Amniotic stem cell (primary cell): Measurements from ENCODE around the gene GPHN.
"Not testable (repeated sequence)": the region's sequence is repeated elsewhere in the genome, so short reads cannot be mapped to it uniquely, and the experiment has no call there.

ENCODE experiments used
- DNase-seq: peaks from one replicate; lab custom pipeline; 2025; lab: John Stamatoyannopoulos, UW

GPHN gene

DNA sequence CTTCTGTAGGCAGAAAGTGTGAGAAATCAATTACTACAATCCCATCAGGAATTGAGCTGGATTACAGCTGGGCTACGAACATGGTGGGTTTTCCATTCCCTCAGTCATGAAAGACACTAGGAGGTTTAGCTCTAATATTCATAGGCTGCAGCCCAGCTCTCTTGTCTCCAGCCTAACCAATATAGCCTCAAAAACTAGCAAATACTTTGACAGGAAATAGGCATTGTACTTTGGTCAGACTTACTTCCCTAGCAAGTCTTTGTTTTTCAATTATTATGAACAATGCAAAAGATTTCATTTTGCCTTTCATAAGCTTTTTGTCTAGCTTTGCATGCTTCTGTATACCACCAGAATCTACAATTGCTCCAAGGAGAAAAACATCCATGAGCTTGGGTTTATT lies 296.2 kb downstream of the GPHN start:
- no peak for DNase-seq

- no peak for DNase-seq
Measured at GRCh38 chr14:66813636-66814035, 305.7 kb downstream of the GPHN start.

GRCh38 chr14:66815687-66816086 lies 307.7 kb downstream of the GPHN start:
- no peak for DNase-seq

- DNase-seq, result no peak
Measured at GRCh38 chr14:66824251-66824650, 316.3 kb downstream of the GPHN start.

DNA sequence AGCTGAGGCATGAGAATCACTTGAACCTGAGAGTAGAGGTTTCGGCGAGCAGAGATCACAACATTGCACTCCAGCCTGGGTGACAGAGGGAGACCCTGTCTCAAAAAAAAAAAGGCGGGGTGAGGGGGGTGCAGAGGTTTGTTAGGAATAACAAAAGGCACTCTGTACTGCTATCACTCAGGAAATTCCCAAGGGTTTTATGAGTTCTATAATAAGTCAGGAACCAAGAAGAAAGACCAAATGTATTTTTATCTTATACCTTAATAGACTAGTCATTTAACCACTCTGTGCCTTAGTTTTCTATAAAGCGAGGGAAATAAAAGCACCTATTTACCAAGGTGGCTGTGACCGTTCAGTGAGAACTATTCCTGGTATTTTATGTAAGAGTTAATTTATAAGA lies 319.2 kb downstream of the GPHN start:
- no peak for DNase-seq

- DNase-seq, result no peak
Measured at GRCh38 chr14:66831173-66831572, 323.2 kb downstream of the GPHN start.

- DNase-seq, result no peak
Measured at GRCh38 chr14:66833816-66834215, 325.9 kb downstream of the GPHN start.

- DNase-seq, result not testable (repeated sequence)
Measured at GRCh38 chr14:66837436-66837835, 329.5 kb downstream of the GPHN start.

- no peak for DNase-seq
Measured at GRCh38 chr14:66842911-66843512, 335.1 kb downstream of the GPHN start.

GRCh38 chr14:66850258-66850888 lies 342.4 kb downstream of the GPHN start:
- no peak for DNase-seq

DNA sequence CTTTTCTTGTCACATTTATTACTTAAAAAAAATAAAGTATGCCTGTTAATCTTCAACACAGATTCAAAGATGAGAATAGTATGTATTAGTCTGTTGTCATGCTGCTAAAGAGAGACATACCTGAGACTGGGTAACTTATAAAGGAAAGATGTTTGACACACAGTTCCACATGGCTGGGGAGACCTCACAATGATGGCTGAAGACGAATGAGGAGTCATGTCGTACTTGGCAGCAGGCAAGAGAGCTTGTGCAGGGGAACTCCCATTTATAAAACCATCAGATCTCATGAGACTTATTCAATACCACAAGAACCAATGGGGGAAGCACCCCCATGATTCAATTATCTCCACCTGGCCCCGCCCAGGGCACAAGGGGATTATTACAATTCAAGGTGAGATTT lies 345.4 kb downstream of the GPHN start:
- no peak for DNase-seq

DNA sequence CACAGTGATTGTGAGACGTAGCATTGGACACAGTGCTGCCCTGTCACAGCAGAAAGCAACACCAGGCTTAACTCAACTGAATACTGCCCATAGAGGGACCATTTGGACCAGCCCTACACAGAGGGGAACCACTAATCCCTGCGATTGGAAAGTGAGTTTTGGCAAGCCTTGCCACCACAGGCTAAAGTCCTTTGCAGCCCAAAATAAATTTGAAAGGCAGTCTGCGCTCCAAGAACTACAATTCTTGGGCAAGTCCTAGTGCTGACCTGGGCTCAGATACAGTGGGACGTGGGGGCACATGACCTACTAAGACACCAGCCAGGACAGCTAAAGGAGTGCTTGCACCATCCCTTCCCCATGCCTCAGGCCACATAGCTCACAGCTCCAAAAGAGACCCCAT lies 349.9 kb downstream of the GPHN start:
- DNase-seq, result no peak

- DNase-seq, result no peak
Measured at GRCh38 chr14:66859063-66859671, 351.2 kb downstream of the GPHN start.

GRCh38 chr14:66881596-66881995 lies 373.6 kb downstream of the GPHN start:
- DNase-seq, result no peak

DNA sequence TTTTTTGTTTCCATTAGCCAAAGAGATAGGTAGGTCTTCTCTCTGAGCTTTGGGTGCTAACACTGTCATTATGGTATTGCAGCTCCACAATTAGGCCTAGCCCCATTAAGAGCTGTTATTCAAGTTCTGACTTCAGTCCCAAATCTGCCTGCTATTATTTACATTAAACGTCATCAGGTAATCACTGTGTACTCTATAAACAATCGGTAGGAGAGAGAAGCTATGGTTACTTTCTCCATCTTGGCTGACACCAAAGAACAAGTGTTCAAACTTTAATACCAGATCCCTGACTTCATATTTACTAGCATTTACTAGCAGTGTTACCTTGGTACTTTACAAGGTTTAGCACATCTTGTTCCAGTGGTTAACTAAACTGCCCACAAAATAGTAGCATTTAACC lies 376.2 kb downstream of the GPHN start:
- DNase-seq, result no peak

GRCh38 chr14:66900719-66901118 lies 392.8 kb downstream of the GPHN start:
- no peak for DNase-seq

GRCh38 chr14:66910311-66910840 lies 402.4 kb downstream of the GPHN start:
- no peak for DNase-seq

DNA sequence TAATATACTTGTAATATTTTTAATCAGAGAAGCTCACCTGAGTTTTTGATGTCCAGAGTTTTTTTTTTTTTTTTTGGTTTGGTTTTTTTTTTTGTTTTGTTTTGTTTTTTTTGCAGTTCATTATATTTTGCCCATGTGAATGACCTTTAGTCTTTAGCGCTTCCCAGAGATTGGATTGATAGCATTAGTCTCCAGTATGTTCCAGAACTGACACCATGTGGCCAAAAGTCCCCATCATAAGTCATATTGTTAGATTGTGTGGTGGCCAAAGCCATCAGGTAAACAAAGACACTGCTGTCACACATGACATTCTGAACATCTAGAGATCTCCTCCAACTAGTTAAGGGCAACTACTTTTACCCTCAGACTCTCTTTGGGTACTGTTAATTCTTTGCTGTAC lies 408.5 kb downstream of the GPHN start:
- no peak for DNase-seq

- DNase-seq, result no peak
Measured at GRCh38 chr14:66918527-66918926, 410.6 kb downstream of the GPHN start.

DNA sequence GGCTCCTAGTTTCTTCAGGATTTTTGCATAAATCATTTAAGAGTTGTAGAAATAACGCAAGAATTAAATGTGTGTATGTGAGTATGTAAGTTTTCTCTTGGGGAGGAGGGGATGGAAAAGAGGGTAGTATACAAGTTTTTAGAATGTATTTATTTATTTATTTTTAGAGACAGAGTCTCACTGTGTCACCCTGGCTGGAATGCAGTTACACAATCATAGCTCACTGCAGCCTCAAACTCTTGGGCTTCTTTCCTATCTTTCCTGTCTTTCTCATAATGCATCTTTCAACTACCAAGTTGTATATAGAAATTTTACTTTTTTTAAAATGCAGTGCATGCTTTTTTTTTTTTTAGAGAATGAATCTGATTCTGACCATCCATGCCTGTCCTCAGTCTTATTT lies 412.2 kb downstream of the GPHN start:
- no peak for DNase-seq

DNA sequence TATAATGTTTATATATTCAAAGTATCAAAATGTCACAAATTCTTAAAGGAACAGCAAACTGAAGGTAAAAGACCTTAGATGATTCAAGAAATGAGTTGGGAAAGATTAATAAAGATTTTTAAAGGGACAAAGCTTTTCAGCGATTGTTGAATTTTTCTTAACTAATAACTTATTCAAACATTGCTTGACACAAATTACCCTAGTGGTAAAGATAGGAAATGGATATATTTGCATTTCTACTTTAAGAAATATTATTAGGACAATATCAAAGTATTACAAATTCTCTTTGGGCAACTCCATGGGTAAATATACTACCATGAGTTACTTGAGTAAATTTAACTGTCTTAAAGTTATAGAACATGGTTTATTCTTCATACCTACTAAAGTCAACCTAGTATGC lies 415.3 kb downstream of the GPHN start:
- no peak for DNase-seq

DNA sequence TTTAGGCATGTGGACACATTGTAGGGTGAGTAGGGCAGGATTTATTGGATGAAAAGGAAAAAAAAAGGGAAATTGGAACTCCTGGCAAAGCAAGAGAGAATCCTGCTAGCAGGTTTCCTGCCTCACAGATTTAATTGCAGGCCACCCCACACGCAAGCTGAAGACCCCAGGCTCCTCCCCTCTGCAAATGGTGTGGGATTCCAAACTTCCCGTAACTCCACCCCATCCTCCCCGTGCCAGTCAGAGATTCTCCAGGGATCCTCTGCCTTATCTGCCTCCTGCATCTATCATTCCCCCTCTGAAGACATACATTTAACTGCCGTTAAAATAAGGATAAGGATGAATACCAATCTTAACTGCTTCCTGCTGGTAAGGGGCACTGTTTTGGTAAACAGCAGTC lies 431.5 kb downstream of the GPHN start:
- no peak for DNase-seq

DNA sequence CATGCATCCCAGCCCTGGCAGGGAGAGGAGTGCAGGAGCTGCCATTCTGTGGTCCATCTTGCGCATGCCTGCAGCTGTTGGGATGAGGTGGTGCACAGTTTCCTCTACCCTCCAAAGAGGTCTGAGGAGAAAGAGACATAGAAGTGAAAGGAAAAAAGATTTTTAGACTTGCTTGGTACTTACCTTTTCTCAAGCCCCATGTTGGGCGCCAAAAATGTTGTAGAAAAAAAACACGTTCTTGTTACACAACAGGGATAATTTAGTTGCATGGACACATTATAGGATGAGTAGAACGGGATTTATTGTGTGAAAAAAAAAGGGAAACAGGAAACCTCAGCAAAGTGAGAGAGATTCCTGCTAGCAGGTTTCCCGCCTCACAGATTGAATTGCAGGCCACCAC lies 436.9 kb downstream of the GPHN start:
- DNase-seq, result no peak

GRCh38 chr14:66955159-66955558 lies 447.2 kb downstream of the GPHN start:
- DNase-seq, result no peak
